ENCODE results near the gene FSTL4.

- TF ChIP-seq CTCF (optimal IDR thresholded peaks at IDR 0.05 in 1 of 3, IDR thresholded peaks at IDR 0.05 in 1 of 3, conservative IDR thresholded peaks at IDR 0.05 in 1 of 3; ENCODE audit: extremely low read depth in 1 of 3, insufficient read depth in 2 of 3, low read length in 3 of 3) (peak; percentile 31 to 69 (median 67)), EZH2 (IDR thresholded peaks at IDR 0.05; ENCODE audit: low read length) (no peak)
Measured at GRCh38 chr5:133610489-133611356, 1.6 kb downstream of the FSTL4 start.

All from keratinocyte (primary cell).